Esophagus squamous epithelium (tissue), 5 donors: ENCODE results near the gene SKOR1. TPM values are rescaled to one million over a fixed set of nuclear protein-coding genes. Genes with fewer than 3 reads are reported as not detected.

Experiments used
- DNase-seq: peaks from one replicate; lab custom pipeline; 2025; lab: John Stamatoyannopoulos, UW
- H3K27ac ChIP-seq, 4 donors: fragments of 200-600 bp; sonication (generic); one replicate each; pipeline ENCODE4 v1.5.1; 2016 to 2019; ENCODE audit warnings: mild to moderate bottlenecking in 1 of 4
- H3K27me3 ChIP-seq, 4 donors: fragments of 200-600 bp; sonication (generic); 1 replicate in 3 of 4; 2 replicates in 1 of 4; pipeline versions ENCODE4 v1.5.1 to v1.6.0; 2017 to 2021; ENCODE audit warnings: antibody characterized with exemption in 1 of 4
- H3K36me3 ChIP-seq, 3 donors: fragments of 200-600 bp; sonication (generic); one replicate each; pipeline ENCODE4 v1.5.1; 2016 to 2019
- H3K4me1 ChIP-seq, 3 donors: fragments of 200-600 bp; sonication (generic); one replicate each; pipeline ENCODE4 v1.5.1; 2017 to 2019
- H3K4me3 ChIP-seq, 4 donors: fragments of 200-600 bp; sonication (generic); 1 replicate in 3 of 4; 2 replicates in 1 of 4; pipeline ENCODE4 v1.5.1; 2016 to 2019; ENCODE audit warnings: mild to moderate bottlenecking in 2 of 4, moderate library complexity in 1 of 4
- H3K9me3 ChIP-seq, 3 donors: fragments of 200-600 bp; sonication (generic); one replicate each; pipeline ENCODE4 v1.5.1; 2016 to 2019
- CTCF ChIP-seq, 6 experiments: fragments of 450-650 bp in 4 of 6; fragments of 200-600 bp in 2 of 6; sonication (generic) in 2 of 6; IDR thresholded peaks; one replicate each; pipeline ENCODE4 v1.5.1; 2016 to 2019; ENCODE audit warnings: antibody characterized with exemption in 6 of 6, mild to moderate bottlenecking in 4 of 6, moderate library complexity in 4 of 6
- POLR2A ChIP-seq, 4 donors: fragments of 450-650 bp; IDR thresholded peaks; one replicate each; pipeline ENCODE4 v1.6.1; 2017; ENCODE audit warnings: antibody characterized with exemption in 4 of 4, mild to moderate bottlenecking in 4 of 4, moderate library complexity in 3 of 4
- WGBS, 2 donors: methylation state at CpG; one replicate each; pipeline ENCODE4 v1.1.5; 2018; 5-methylcytosine and 5-hydroxymethylcytosine counted together
- intact Hi-C: fragments of 100-400 bp; cut with DNase I; formaldehyde crosslinking; loops from one replicate; pipeline ENCODE4 v1.15.0; 2022
- total RNA-seq, 4 donors: library from RNA; depleted of rRNA; stranded (reverse); fragments of >200 nt; gene quantifications; one replicate each; pipeline ENCODE4 v1.1.0, GENCODE V29; 2016
- donor health status: DM: yes; HTN: yes; CAD: no.

Gene SKOR1
- total RNA-seq, 4 donors from 2014 or later = 0.09 to 0.76 (median 0.28) TPM

DNA sequence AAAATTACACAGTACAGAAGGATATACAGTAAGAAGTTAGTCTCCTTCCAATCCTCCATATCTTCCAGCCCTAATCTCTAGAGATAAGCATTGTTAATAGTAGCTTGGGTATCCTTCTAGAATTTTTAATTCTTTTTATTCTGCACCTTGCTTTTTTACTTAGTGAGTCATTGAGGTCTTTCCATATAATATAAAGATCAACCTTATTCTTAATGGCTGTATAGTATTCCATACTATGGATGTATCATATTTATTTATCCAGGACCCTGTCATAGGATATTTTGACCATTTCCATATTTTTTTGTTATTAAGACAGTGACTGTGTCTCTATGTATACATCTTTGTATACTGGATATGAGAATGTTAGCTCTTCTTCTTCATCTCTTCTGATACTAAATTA, 36.3 kb upstream of the SKOR1 start:
- intact Hi-C loops = no loop called here
- Histone ChIP-seq H3K4me3 (no peak overlapping the region), H3K36me3 (peaks cover 0 to 3% (median 0%) of the 10 kb centered on the region in 3 donors), H3K4me1 (no peaks in the 10 kb centered on the region), H3K27ac (no peak overlapping the region), H3K27me3 (no peaks in the 10 kb centered on the region), H3K9me3 (no peaks in the 10 kb centered on the region)
- no peak for DNase-seq
- no peak for TF ChIP-seq POLR2A (IDR thresholded peaks at IDR 0.05)
- no peak for TF ChIP-seq CTCF (IDR thresholded peaks at IDR 0.05)

DNA sequence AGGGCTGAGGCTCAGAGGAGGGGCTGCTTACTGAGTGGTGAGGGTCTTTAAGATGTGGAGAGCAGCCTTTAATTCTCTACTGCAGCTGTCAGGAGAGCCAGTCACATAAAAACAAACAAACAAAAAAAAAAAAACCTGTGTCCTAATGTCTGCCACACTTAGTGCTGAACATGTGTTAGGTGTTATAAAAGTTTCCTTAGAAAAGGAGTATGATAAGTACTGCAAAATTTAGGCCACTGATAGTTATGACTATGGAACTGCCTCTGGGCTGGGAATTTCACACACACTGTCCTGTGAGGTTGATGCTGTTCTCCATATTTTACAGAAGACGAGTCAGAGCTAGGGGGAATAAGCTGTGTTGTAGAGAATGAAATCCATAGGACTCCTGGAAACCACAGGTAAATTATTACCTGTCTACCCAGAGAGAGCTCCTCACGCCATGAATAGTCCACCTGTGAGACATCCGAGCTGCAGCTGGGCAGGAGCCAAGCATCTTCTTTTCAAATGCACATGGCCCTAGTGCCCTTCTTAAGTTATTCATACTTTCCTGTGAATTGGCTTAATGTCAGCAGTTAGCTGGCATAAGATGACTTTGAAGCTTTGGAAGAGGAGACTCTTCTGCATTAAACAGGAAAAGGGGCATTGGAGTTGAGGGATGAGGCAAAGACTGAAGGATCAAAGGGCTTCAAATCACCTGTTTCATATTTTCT, 34.5 kb upstream of the SKOR1 start:
- intact Hi-C loops = no loop called here
- TF ChIP-seq CTCF (IDR thresholded peaks at IDR 0.05) = no peak
- TF ChIP-seq POLR2A (IDR thresholded peaks at IDR 0.05) = no peak
- Histone ChIP-seq H3K36me3 (peaks cover 0 to 10% (median 0%) of the 10 kb centered on the region in 3 donors), H3K4me1 (no peaks in the 10 kb centered on the region), H3K4me3 (no peak overlapping the region), H3K27ac (no peak overlapping the region), H3K9me3 (peaks cover 0 to 11% (median 0%) of the 10 kb centered on the region in 3 donors), H3K27me3 (no peaks in the 10 kb centered on the region)
- no peak for DNase-seq
- WGBS, 2 donors = 79 to 92% methylated on average over 3 of the region's 3 CpGs

GRCh38 chr15:67792250-67792942, 32.9 kb upstream of the SKOR1 start:
- TF ChIP-seq CTCF (IDR thresholded peaks at IDR 0.05) = no peak
- no peak for TF ChIP-seq POLR2A (IDR thresholded peaks at IDR 0.05)
- Histone ChIP-seq H3K4me1 (no peaks in the 10 kb centered on the region), H3K36me3 (peaks cover 0 to 10% (median 0%) of the 10 kb centered on the region in 3 donors), H3K27ac (no peak overlapping the region), H3K27me3 (no peaks in the 10 kb centered on the region), H3K9me3 (peaks cover 0 to 11% (median 0%) of the 10 kb centered on the region in 3 donors), H3K4me3 (no peak overlapping the region)
- intact Hi-C loops = no loop called here
- WGBS, 2 donors = 76 to 83% methylated on average over 8 of the region's 8 CpGs
- no peak for DNase-seq

DNA sequence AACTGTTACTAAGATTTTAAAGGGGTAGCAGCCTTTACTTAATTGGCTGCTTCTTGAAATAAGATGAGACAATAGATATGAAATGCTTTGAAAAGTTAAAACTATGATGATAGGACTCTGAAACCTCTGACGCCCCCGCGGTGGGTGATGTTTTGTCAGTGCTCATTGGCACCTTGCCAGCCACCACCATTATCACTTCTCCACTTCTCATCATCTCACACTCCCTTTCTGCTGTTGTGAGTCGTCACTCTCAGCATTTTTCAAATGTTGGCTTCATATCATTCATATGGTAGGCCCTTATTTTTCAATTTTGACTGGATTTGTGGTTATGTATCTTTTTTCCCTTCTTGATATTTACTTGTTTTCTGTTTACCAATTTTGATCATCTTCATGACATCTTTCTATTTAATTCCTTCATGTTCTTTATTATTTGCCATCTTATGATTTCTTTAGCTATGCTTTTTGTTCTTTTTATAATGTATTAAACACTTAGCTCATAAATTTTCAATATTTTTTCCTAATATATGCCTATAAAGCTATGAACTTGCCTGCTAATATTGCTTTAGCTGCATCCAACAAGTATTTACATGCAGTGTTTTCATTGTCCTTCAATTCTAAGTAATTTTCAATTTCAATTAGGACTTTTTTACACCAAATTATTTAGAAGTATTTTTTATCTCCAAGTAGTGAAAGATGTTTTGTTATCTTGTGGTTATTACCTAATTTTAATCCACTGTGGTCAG, 30.3 kb upstream of the SKOR1 start:
- TF ChIP-seq CTCF (IDR thresholded peaks at IDR 0.05) (no peak), POLR2A (IDR thresholded peaks at IDR 0.05) (no peak)
- intact Hi-C loops = no loop called here
- H3K9me3 ChIP-seq = peaks cover 0 to 11% (median 0%) of the 10 kb centered on the region in 3 donors
- H3K27ac ChIP-seq = no peak overlapping the region
- H3K4me1 ChIP-seq = no peaks in the 10 kb centered on the region
- no peak for DNase-seq
- H3K36me3 ChIP-seq = peaks cover 0 to 10% (median 0%) of the 10 kb centered on the region in 3 donors
- no peak overlapping the region for H3K4me3 ChIP-seq
- no peaks in the 10 kb centered on the region for H3K27me3 ChIP-seq
- WGBS, 2 donors = 92 to 93% methylated on average over 4 of the region's 4 CpGs
